Activated naive CD4-positive, alpha-beta T cell treated with Interleukin-2 at 50 U/mL for 16 hours (primary cell): ENCODE data around the gene SNED1.
"Not testable (repeated sequence)": the region's sequence is repeated elsewhere in the genome, so short reads cannot be mapped to it uniquely, and the experiment has no call there.

Experiments
- DNase-seq: peaks from one replicate; pipeline ENCODE4 v3.0.0-alpha.2; 2020

The SNED1 gene

DNA sequence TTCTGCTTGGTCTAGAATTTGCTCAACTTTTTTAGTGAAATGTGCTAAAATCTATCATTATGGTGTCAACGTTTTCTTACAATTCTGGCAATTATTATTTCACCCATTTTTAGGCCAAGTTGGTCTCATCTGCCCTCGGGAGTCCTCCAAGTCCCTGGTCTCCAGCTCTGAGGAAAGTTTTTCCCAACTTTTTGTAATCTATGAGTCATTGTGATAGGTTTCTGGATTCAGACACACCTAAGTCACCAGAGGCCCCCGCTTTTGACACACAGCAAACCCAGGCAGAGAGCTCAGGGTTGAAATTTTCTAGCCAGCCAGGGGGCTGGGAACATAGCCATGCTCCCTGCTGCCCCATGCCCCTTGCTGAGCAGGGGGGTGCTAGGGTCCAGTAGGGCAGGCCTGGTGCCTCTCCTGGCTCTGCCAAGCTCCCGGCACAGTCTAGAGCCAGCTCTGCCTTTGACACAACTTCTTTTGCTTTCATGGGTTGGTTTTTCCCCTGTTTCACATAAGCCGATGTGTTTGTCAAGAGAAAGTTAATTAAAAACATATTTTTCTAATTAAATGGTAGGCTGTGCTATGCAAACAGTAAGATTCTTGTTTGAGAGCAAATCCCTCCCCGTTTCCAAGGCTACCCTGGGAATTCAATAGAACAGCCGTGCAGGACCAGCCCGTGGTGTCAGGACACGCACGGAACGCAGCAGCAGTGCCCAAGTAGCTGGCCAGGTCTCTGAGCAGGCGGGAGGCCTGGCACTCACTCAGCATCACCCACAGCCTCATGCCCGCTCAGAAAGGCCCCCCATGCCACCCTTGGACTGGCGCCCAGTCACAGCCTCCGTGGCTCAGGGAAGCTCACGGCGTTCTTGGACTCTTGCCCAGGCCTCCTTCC, 25.5 kb upstream of the SNED1 start:
- DNase-seq, result no peak

DNA sequence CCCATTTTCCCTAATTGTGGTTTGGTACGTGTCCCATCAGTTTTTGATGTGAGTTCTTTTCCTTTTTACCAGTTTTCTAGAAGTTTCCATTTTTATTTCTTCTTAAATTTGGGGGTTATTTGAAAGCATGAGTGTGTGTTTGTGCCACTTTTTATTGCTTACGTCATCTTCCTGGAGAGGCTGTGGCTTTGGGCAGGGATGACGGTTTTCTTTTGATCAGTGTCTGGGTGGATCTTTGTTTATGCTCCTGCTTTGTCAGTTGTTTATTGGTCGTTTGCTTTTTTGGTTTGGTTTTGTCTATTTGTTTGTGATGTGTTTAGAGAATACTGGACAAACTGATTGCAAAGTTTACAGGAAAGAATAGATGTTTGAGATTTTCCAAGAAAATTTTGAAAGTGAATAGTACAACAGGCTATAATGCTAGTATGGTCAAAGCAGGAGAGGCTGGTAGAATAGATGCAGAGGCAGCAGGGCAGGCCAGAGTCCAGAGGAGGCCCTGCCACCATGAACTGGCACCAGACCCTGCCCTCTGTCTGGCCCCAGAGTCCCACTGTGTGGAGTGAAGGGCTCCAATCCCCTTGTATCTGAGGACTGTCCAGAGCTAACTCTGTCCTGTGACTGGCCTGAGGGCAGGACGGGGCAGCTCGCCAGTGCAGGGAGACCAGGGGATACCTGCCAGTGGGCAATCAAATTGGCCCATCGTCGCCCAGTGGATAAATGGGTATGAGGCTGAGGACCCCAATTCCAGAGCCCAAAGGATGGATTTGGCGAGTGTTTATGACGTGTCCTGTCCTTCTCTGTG, 23.4 kb upstream of the SNED1 start:
- no peak for DNase-seq

DNA sequence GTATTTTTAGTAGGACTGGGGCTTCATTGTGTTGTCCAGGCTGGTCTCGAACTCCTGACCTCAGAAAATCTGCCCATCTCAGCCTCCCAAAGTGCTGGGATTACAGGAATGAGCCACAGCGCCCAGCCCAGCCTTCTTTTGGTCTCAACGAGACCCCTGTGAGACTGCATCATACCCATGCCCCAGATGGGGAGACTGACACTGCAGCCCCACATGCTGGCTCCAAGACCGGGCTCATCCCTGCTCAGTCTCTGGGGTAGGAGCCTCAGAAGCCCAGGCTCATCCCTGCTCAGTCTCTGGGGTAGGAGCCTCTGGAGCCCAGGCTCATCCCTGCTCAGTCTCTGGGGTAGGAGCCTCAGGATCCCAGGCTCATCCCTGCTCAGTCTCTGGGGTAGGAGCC, 22.5 kb upstream of the SNED1 start:
- not testable (repeated sequence) for DNase-seq

DNA sequence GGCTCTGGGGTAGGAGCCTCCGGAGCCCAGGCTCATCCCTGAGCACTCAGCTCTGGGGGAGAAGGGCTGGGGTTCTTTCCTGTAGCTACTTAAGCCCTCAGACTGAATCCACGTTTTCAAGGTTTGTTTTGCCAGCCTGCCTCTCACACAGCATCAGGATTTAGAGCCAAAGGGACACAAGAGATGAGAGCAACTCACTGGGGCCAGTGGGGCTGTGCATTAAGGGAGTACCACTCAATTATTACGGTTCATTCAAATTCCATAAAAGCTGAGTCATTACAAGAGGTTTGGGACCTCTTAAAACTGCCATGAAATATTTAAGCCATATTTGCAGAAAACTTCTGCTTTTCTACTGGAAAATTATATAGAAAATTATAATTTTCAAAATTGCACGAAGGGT, 17.1 kb upstream of the SNED1 start:
- DNase-seq, result no peak

DNA sequence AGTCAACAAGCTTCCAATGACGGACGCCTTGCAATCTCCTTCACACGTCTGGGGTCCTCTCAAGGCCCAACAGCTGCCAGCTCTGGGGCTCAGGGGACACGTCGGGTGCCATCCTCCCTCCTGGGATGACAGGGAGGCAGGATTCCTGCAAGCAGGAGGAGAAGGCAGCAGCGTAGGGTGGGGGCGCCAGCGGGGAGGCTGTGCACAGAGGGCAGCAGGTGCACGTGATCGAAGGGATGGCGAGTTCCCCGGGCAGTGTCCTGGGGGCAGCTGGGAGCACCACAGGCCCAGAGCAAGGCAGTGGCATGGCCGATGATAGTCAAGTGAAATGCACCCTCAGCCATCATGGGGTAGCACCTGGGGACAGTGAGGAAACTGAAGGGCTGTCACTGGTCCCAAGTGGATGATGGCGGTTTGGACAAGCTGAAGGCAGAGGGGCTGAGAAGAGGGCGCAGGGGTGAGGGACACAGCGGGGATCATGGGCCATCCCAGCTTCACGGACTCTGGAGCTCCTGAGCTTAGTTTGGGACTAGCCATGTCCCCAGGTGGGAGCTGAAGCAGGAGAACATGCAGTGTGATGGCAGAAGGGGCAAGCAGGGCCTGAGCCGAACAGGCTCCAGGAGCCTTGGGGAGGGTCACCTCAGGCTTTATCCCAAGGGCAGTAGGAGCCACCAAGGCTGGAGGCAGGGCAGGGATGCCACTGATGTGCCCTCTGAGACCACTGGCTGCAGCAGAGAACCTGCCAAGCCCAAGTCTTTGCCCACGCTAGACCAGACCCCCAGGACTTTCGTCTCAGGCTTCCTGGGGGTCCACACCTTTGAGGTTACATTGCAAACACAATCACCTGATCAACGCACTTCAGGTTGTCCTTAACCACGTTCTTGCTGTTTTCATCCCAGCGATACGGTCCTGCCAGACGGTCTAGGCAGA, 16.3 kb upstream of the SNED1 start:
- DNase-seq, result no peak

DNA sequence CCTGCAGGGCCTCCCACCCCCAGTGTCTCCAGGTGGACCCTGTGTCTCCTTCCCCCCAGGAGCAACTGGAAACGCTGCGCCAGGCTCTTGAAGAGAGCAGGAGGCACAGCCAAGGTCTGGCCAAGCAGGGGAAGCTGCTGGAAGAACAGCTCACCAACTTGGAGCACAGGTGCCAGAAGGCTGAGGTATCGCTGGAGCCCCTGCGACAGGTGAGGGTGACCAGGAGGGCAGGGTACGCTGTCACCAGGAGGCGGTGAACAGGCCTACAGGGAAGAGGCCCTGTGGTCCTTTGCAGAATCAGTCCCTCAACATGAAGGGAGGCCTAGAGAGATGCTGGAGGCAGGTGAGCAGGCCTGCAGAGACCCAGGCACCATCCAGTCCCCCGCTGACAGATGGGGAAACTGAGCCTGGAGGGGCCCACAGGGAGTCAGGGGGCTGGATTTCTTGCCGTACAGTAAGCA, 15.6 kb upstream of the SNED1 start:
- DNase-seq, result no peak

DNA sequence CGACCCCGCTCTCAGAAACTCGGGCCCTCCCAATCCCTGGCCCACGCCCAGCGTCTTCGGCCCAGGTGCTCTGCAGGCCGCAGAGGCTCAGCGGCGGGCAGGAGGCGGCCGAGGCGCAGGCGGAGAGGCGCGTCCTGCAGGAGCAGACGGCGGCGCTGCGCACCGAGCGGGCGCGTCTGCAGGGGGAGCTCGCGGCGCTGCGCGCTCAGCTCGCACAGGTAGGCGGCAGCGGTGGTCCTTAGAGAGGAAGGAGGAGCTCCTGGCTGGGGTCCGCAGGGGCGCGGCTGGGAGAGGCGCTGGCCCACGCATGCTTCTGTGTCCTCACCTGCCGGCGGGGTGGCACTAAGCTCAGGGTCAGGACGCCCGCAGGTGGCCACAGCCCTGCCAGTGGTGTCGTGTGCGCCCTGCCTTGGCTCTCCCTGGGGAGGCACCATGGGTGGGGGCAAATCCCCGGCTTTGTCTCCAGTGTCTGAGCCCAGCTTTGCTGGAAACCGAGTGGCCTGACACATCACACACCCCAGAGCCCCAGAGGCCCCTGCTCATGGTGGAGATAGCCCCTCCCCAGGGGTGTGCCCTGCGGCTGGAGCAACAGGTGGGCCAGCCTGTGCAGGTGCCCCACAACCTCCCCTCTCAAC, 14.9 kb upstream of the SNED1 start:
- peak; percentile 13 for DNase-seq

DNA sequence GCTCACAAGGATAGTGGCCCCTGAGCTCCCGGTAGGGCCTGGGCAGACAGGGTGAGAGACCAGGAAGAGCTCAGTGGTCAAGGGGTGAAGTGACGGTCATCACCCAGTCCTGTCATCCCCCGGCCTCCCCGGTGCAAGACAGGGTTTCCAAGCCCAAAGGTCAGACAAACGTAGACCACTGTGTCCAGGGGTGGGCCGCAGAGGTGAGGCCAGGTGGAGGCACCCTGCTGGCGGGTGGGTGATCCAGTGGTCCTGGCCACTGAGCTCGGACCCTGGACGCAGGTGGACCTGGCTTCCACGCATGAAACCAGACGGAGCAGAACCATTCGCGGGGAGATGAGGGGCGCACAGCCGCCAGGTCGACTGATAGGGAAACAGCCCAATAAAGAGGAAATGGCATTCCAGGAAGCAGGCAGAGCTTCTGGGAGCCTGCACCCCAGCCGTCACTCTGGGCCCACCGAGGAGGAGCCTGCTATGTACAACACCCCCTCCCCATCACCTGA, 14.4 kb upstream of the SNED1 start:
- DNase-seq, result no peak

DNA sequence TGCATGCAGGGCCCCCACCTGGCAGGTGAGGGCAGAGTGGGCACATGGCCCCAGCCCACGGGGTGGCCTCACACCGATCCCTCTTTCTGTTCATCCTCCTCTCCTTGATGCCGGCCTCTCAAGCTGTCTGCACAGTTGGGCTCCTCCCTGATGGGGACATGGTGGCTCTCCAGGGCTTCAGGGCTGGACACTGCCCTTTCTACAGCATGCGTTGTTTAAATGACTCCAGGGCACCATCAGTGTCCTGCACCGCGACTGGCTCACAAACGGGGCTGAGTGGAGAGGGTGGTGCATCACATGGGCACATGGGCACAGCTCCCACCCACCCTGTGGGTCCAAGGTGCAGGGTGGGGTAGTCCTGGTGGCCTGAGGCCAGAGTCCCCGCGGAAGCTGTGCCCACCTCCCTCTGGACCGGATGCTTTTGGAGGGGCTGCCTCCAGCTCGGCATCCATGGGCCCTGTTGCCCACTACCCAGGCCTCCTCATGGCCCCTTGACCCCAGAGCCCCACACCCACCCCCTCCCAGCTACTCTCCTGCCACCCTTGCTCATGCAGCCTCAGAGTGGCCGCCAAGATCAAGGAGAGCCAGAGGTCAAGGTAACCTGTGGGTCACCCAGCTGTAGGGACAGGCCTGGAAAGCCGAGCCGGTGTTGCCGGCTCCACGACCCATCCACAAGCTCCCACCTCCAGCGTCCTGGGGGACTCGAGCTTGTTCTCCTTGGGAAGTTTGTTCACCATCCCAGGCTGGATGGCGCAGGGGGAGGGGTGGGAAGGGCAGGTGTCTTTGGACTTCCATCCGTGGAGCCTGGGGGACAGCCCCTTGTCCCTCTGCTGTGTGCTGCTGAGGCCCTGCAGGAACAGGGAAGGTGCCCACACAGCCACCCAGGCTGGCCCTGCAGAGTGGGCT, 12.3 kb upstream of the SNED1 start:
- DNase-seq, result no peak

DNA sequence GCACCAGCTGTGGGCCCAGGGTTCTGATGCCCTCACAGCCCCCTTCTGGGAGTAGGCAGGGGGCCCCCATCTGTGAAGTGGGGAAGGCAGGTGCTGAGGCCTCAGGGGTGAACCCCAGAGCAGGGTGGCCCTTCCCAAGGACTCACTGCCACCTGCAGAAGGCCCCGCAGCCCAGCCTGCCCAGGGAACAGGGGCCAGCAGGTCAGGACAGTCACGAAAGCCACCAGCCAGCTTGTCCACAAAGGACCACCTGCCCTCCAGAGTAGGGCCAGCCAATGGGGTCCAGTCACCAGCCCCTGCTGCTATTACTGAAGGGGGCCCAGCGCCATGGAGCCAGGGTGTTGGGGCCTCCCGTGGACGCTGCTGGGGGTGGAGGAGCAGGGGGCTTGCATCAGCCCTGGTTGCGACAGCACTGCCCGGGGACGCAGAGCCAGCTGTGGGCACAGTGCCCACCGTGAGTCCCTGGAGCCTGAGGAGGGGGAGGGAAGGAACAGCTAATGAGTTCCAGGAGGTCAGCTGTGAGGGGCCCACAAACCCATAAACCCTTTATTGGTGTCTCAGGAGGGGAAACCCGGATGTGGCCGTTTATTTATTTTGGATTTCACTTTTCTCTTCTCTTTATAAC, 11.5 kb upstream of the SNED1 start:
- DNase-seq, result no peak

DNA sequence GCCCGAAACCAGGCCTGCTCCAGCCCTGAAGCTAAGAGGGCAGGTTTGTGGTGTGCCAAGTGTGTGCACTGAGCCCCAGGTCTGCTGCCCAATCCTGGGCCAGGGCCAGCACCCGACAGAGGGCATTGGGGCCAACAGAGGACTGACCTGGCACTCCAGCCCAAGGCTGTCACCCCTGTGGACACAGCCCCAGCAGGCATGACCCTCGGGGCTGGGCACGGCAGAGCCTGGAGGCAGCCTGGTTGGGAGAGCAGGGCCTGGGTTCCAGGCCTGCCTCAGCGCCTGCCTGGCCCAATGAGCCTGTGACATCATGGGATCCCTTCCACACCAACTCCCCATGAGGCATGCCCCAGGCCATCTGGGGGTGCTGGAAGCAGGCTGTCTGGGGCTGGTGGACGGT, 10.8 kb upstream of the SNED1 start:
- DNase-seq, result no peak

DNA sequence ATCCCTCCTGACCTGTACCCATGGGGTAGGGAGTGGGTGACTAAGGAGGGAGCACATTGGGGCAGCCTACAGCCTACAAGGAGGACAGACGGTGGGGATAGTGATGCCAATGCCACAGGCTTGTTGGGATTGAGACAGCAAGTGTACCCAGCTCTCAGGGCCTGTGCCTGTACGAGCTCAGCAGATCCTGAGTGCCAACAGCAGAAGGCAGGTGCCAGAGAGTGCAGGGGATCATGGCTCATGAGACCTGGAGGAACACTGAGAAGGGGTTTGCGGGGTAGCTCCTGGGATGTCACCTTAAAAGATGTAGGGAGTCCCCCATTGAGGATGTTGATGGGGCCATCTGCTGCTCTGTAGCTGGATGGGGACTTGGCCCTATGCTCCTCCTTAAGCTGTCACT, 10.3 kb upstream of the SNED1 start:
- DNase-seq, result no peak

DNA sequence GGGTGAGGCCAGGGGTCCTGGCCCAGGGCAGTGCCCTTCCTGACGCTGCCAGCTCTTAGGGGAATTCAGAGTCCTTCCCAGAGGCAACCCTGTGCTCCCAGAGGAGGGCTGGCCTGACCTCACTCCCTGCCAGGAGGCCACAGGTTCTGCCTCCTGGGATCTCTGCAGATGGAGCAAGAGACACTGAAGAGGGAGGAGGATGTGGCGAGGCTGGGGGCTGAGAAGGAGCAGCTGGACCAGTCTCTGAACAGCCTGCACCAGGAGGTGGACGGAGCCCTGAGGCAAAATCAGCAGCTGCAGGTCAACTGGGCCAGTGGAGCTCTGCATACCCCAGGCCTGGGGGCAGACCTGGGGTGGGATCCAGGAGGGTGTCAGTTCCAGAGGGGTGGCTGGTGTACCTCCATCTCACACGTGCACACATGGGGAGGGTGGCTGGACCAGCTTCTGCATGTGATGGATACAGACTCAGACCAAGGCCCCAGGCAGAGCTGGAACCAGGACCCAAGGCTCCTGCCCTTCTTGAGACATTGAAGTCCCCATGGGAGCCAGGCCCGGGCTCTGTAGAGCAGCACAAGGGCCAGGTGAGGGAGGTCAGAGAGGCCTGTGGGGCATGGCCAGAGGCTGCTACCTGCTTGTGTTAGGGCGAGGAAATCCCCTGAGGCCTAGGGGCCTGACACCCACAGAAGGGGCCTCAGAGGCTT, 9.7 kb upstream of the SNED1 start:
- DNase-seq, result no peak

DNA sequence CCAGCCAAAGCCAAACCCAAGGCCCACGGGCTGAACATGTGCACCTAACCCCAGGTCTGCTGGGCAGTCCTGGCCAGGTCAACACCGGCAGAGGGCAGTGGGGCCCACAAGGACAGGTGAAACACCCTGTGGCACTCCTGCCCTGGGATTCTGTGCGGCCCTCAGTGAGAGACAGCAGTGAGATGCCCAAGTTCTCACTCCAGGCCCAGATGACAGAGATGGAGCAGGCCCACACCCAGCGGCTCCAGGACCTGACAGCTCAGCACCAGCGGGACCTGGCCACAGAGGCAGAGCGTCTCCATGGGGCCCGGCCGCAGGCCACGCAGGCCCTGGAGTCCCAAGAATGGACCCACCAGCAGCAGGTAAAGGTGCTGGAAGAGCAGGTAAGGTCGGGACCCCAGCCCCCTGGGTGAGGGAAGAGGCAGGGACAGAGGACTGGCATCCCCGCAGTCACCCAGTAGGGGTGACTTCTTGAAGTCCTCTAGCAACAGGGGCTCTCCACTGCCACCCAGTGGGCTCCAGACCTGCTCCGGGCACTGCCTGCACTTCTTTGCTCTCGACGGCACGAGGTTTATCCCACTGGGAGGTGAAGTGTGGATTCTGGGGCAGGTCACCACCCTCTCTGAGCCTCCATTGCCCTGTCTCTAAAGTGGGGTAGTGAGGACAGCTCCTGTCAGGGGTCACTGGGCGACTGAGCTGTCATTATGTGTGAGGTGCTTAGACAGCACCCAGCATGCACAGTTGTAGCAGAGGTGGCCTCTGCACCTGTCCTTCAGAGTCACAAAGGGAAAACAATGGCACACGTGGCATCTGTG, 8.8 kb upstream of the SNED1 start:
- no peak for DNase-seq

DNA sequence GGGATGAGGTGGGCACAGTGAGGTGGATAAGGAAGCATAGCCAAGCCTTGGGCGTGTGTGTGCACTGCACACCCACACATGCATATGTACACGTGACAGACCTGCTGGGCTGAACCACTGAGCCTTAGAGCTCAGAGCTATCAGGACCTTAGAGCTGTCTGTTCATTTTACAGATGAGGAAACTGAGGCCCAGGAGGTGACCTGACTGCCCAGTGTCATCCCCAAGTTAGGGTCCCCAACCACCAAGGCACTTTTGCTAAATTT, 8.2 kb upstream of the SNED1 start:
- no peak for DNase-seq

DNA sequence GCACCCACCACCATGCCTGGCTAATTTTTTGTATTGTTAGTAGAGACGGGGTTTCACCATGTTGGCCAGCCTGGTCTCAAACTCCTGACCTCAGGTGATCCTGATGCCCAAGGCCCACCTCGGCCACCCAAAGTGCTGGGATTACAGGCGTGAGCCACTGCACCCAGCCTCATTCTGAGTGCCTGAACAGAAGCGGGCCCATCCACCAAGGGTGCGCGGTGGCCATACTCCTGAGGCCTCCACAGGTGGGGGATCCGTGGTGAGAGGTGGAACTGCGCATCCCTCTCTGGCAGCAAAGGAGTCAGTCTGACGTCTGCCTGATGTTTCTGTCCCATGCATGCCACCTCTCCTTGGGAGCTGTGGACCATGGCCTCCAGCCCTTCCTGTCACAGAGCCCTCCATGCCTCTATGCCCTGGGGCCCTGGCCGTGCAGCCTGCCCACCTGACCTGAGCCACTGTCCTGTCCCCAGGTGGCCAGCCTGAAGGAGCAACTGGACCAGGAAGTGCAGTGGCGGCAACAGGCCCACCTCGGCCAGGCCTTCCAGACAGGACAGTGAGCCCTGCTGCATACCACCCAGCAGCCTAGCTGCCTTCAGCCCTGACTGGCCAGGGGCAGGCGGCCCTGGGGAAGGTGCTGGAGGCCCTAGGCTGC, 7.6 kb upstream of the SNED1 start:
- no peak for DNase-seq

DNA sequence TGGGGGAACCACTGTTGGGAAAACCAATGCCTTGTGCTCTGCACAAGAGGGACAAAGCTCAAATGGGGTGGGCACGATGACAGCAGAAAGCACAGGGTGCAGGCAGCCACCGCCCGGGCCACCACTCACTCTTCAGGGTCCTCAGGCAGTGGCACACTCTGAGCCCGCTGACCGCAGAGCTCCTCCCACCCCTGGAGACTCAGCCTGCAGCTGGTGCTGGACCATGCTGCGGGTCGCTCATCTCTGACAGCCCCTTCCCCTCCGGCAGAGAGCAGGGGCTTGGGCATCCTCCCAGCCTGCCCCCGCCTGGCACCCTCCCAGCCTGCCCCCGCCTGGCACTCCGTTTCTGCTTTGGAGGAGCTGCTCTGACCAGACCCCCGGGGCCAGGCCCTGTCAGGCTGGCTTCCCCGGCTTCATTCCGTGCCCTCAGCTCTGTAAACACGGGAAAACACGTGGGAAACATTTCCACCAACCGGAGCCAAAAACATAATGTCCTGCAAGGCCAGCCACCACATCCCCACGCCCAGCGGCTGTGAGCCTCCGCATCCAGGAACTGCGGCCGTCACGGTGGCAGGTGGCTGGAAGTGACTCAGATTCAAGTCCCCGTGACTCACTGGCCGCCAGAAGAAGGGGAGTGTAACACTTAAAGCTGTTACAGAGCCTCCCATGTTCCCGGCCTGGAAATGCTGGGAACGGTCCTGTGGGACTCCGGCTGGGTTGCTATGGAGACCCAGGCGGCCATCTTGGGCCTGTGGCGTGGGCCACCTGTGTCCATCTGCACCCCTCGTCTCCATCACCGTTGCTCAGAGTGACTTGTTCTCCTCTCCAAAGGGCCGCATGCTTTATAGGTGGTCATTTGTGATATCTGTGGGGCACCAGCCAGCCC, 6.8 kb upstream of the SNED1 start:
- DNase-seq, result no peak
